Measurements from ENCODE around the gene TGM1. TPM values are rescaled to one million over a fixed set of nuclear protein-coding genes. Genes with fewer than 3 reads are reported as not detected.

Gene TGM1
- total and polyA plus RNA-seq, 5 donors from 2014 or later: 4.0 TPM; not detected in 4

- H3K36me3 Mint-ChIP-seq: peaks cover 42% of the 10 kb centered on the region
- no peak overlapping the region for H3K4me3 Mint-ChIP-seq
- peaks cover 0 to 12% (median 3%) of the 10 kb centered on the region in 4 donors for H3K4me1 Mint-ChIP-seq
- no peaks in the 10 kb centered on the region for H3K9me3 ChIP-seq (ENCODE audit: control insufficient read depth in 2 of 2, low read length in 2 of 2)
- H3K36me3 ChIP-seq (ENCODE audit: control insufficient read depth, insufficient read depth, low read length): peaks cover 30% of the 10 kb centered on the region
- peaks cover 7% of the 10 kb centered on the region for H3K4me1 ChIP-seq (ENCODE audit: control insufficient read depth, insufficient read depth, low read length, poor library complexity, severe bottlenecking)
- H3K27ac ChIP-seq (ENCODE audit: insufficient read depth, low read length, poor library complexity, severe bottlenecking): no peak overlapping the region
- DNase-seq: peak in 1 of 3 donors; percentile 53
- H3K27ac Mint-ChIP-seq: no peak overlapping the region
- no peaks in the 10 kb centered on the region for H3K27me3 ChIP-seq (ENCODE audit: control insufficient read depth, insufficient read depth, low read length)
- H3K9me3 Mint-ChIP-seq: no peaks in the 10 kb centered on the region
- H3K4me3 ChIP-seq (ENCODE audit: low read depth, low read length): no peak overlapping the region
- peak; percentile 67 to 78 for ATAC-seq (ENCODE audit: low read depth in 2 of 2)
- no peaks in the 10 kb centered on the region for H3K27me3 Mint-ChIP-seq
These were observed 26.8 kb upstream of the TGM1 start for GRCh38 chr14:24289649-24290280.

DNA sequence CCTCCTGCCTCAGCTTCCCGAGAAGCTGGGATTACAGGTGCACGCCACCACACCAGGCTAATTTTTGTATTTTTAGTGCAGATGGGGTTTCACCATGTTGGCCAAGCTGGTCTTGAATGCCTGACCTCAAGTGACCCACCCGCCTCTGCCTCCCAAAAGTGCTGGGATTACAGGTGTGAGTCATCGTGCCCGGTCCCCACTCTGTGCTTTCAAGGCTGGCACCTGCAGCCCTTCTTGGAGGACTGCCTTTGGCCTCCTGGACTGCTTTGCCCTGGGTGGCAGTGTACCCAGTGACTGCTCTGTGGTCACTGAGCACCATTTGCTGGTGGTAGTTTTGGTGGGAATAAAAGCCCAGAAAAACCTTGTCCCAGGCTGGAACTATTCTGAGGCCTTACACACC lies 24.0 kb upstream of the TGM1 start:
- Mint-ChIP-seq H3K9me3 (no peaks in the 10 kb centered on the region), H3K27me3 (no peaks in the 10 kb centered on the region), H3K4me3 (no peak overlapping the region), H3K27ac (no peak overlapping the region), H3K36me3 (peaks cover 24% of the 10 kb centered on the region), H3K4me1 (peaks cover 0 to 12% (median 3%) of the 10 kb centered on the region in 4 donors)
- no peak overlapping the region for H3K27ac ChIP-seq (ENCODE audit: insufficient read depth, low read length, poor library complexity, severe bottlenecking)
- ATAC-seq (ENCODE audit: low read depth in 2 of 2) (no peak), DNase-seq (no peak)
- no peaks in the 10 kb centered on the region for H3K9me3 ChIP-seq (ENCODE audit: control insufficient read depth in 2 of 2, low read length in 2 of 2)
- H3K27me3 ChIP-seq (ENCODE audit: control insufficient read depth, insufficient read depth, low read length): no peaks in the 10 kb centered on the region
- H3K4me3 ChIP-seq (ENCODE audit: low read depth, low read length): no peak overlapping the region
- H3K36me3 ChIP-seq (ENCODE audit: control insufficient read depth, insufficient read depth, low read length): peaks cover 20% of the 10 kb centered on the region
- H3K4me1 ChIP-seq (ENCODE audit: control insufficient read depth, insufficient read depth, low read length, poor library complexity, severe bottlenecking): peaks cover 7% of the 10 kb centered on the region

DNA sequence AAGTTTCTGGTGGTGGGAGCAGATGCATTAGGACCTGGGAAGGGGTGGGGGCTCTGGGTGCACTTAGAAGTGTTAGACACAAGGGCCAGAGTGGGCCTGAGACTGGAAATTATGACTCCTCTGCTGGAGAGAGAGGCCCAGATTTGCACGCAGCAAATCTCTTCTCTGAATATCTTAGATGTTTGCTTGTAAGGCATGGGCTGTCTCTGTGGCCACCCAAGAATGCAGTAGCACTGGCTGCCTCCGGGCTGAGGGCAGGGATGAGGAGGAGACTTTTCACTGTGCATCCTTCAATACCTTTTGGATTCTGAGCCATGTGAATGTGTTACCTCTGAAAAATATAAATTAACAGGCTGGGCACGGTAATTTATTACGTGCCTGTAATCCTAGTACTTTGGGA lies 22.4 kb upstream of the TGM1 start:
- H3K27ac Mint-ChIP-seq: no peak overlapping the region

DNA sequence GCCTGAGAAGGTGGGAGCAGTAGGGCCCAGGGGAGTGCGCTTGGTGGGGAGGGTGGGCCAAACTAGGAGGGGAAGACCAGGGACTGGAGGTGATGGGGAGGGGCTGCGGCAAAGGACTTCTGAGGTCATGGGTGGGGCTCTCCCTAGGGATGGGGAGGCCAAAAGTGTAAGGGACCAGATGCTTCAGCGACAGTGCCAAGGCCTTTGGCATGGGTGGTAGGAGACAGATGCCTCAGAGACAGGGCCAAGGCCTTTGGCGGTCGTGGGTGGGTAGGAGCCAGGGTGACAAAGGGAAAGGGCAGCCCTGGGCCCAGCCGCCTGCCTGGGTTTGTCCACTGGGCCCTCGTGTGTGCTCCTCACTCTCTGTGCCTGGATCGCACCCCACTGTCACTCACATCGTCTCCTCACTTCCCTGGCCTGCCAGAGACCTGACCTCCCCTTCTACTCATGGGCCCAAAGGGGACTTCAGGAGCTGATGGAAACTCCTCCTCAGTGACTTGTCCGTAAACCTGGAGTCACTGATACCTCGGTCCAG lies 21.6 kb upstream of the TGM1 start:
- Mint-ChIP-seq H3K27ac (no peak overlapping the region), H3K4me1 (peaks cover 0 to 13% (median 5%) of the 10 kb centered on the region in 4 donors), H3K9me3 (no peaks in the 10 kb centered on the region), H3K27me3 (no peaks in the 10 kb centered on the region), H3K36me3 (peaks cover 6% of the 10 kb centered on the region), H3K4me3 (no peak overlapping the region)
- H3K4me3 ChIP-seq (ENCODE audit: low read depth, low read length): no peak overlapping the region
- no peak overlapping the region for H3K27ac ChIP-seq (ENCODE audit: insufficient read depth, low read length, poor library complexity, severe bottlenecking)
- peaks cover 2% of the 10 kb centered on the region for H3K36me3 ChIP-seq (ENCODE audit: control insufficient read depth, insufficient read depth, low read length)
- H3K27me3 ChIP-seq (ENCODE audit: control insufficient read depth, insufficient read depth, low read length): no peaks in the 10 kb centered on the region
- no peaks in the 10 kb centered on the region for H3K9me3 ChIP-seq (ENCODE audit: control insufficient read depth in 2 of 2, low read length in 2 of 2)
- no peak for DNase-seq
- ATAC-seq (ENCODE audit: low read depth in 2 of 2): no peak
- H3K4me1 ChIP-seq (ENCODE audit: control insufficient read depth, insufficient read depth, low read length, poor library complexity, severe bottlenecking): peaks cover 6% of the 10 kb centered on the region

More for the DNA sequence above, 22.4 kb upstream of the TGM1 start:
- Histone ChIP-seq H3K4me1 (ENCODE audit: control insufficient read depth, insufficient read depth, low read length, poor library complexity, severe bottlenecking) (peaks cover 7% of the 10 kb centered on the region), H3K9me3 (ENCODE audit: control insufficient read depth in 2 of 2, low read length in 2 of 2) (no peaks in the 10 kb centered on the region), H3K27me3 (ENCODE audit: control insufficient read depth, insufficient read depth, low read length) (no peaks in the 10 kb centered on the region), H3K27ac (ENCODE audit: insufficient read depth, low read length, poor library complexity, severe bottlenecking) (no peak overlapping the region), H3K36me3 (ENCODE audit: control insufficient read depth, insufficient read depth, low read length) (peaks cover 8% of the 10 kb centered on the region), H3K4me3 (ENCODE audit: low read depth, low read length) (no peak overlapping the region)
- Mint-ChIP-seq H3K4me3 (no peak overlapping the region), H3K4me1 (peaks cover 0 to 10% (median 5%) of the 10 kb centered on the region in 4 donors), H3K36me3 (peaks cover 13% of the 10 kb centered on the region), H3K9me3 (no peaks in the 10 kb centered on the region), H3K27me3 (no peaks in the 10 kb centered on the region)
- DNase-seq: no peak
- no peak for ATAC-seq (ENCODE audit: low read depth in 2 of 2)

- H3K4me3 Mint-ChIP-seq: peak overlapping the region in 1 of 4 donors; percentile 58
- no peaks in the 10 kb centered on the region for H3K27me3 ChIP-seq (ENCODE audit: control insufficient read depth, insufficient read depth, low read length)
- H3K27ac Mint-ChIP-seq: no peak overlapping the region
- H3K9me3 Mint-ChIP-seq: no peaks in the 10 kb centered on the region
- H3K27me3 Mint-ChIP-seq: no peaks in the 10 kb centered on the region
- ATAC-seq (ENCODE audit: low read depth in 2 of 2) (no peak), DNase-seq (no peak)
- H3K9me3 ChIP-seq (ENCODE audit: control insufficient read depth in 2 of 2, low read length in 2 of 2): no peaks in the 10 kb centered on the region
- H3K36me3 ChIP-seq (ENCODE audit: control insufficient read depth, insufficient read depth, low read length): no peaks in the 10 kb centered on the region
- H3K4me1 Mint-ChIP-seq: peaks cover 0 to 17% (median 9%) of the 10 kb centered on the region in 4 donors
- no peak overlapping the region for H3K4me3 ChIP-seq (ENCODE audit: low read depth, low read length)
- peaks cover 6% of the 10 kb centered on the region for H3K36me3 Mint-ChIP-seq
- no peak overlapping the region for H3K27ac ChIP-seq (ENCODE audit: insufficient read depth, low read length, poor library complexity, severe bottlenecking)
- peaks cover 11% of the 10 kb centered on the region for H3K4me1 ChIP-seq (ENCODE audit: control insufficient read depth, insufficient read depth, low read length, poor library complexity, severe bottlenecking)
These were observed 21.0 kb upstream of the TGM1 start for GRCh38 chr14:24283796-24284460.

DNA sequence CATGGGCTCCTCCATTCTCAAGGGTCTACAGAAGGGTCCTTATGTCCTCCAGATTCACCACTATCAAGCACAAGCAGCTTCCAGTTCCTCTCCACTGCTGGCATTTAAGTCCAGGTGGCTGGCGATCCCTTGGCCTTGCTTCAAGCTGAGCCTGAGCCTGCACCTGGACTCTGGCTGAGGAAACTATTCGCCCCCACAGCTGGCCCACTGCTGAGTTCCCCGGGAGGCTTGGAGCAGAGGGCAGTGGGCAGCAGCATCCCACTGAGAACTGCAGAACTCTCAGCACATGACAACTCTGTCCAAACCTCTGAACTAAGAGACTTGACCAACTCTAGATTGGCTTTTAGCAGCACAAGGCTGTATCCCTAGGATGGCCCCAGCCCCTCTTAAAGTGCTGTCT lies 19.8 kb upstream of the TGM1 start:
- DNase-seq (no peak), ATAC-seq (ENCODE audit: low read depth in 2 of 2) (no peak)
- H3K27ac Mint-ChIP-seq: peak overlapping the region in 1 of 3 donors; percentile 59
- Histone ChIP-seq H3K27me3 (ENCODE audit: control insufficient read depth, insufficient read depth, low read length) (no peaks in the 10 kb centered on the region), H3K4me3 (ENCODE audit: low read depth, low read length) (no peak overlapping the region), H3K36me3 (ENCODE audit: control insufficient read depth, insufficient read depth, low read length) (no peaks in the 10 kb centered on the region), H3K9me3 (ENCODE audit: control insufficient read depth in 2 of 2, low read length in 2 of 2) (no peaks in the 10 kb centered on the region), H3K27ac (ENCODE audit: insufficient read depth, low read length, poor library complexity, severe bottlenecking) (no peak overlapping the region), H3K4me1 (ENCODE audit: control insufficient read depth, insufficient read depth, low read length, poor library complexity, severe bottlenecking) (peaks cover 13% of the 10 kb centered on the region)
- no peaks in the 10 kb centered on the region for H3K27me3 Mint-ChIP-seq
- no peak overlapping the region for H3K4me3 Mint-ChIP-seq
- H3K9me3 Mint-ChIP-seq: no peaks in the 10 kb centered on the region
- peaks cover 8 to 27% (median 14%) of the 10 kb centered on the region in 4 donors for H3K4me1 Mint-ChIP-seq
- peaks cover 2% of the 10 kb centered on the region for H3K36me3 Mint-ChIP-seq

DNA sequence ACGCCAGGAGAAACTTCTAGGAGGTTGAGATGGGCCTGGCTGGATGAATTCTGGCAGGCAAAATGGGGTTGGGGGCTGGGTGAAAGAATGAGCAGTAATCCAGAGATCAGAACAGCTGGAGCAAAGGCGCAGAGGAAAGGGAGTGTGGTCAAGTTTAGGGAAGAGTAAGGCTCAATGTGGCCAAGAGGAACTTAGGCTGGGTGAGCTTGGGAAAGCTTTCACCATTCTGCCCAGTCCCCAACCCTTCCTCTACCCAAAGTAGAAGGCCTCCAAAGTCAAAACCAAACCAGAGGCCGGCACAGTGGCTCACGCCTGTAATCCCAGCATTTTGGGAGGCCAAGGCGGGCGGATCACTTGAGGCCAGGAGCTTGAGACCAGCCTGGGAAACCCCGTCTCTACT lies 18.7 kb upstream of the TGM1 start:
- H3K9me3 Mint-ChIP-seq: no peaks in the 10 kb centered on the region
- H3K9me3 ChIP-seq (ENCODE audit: control insufficient read depth in 2 of 2, low read length in 2 of 2): no peaks in the 10 kb centered on the region
- peak overlapping the region; percentile 21 to 55 (median 22) for H3K27ac Mint-ChIP-seq
- no peak overlapping the region for H3K4me3 Mint-ChIP-seq
- H3K27me3 Mint-ChIP-seq: no peaks in the 10 kb centered on the region
- H3K36me3 Mint-ChIP-seq: no peaks in the 10 kb centered on the region
- no peaks in the 10 kb centered on the region for H3K36me3 ChIP-seq (ENCODE audit: control insufficient read depth, insufficient read depth, low read length)
- no peak for DNase-seq
- H3K4me1 Mint-ChIP-seq: peaks cover 8 to 31% (median 16%) of the 10 kb centered on the region in 4 donors
- H3K27me3 ChIP-seq (ENCODE audit: control insufficient read depth, insufficient read depth, low read length): no peaks in the 10 kb centered on the region
- H3K4me3 ChIP-seq (ENCODE audit: low read depth, low read length): no peak overlapping the region
- peaks cover 13% of the 10 kb centered on the region for H3K4me1 ChIP-seq (ENCODE audit: control insufficient read depth, insufficient read depth, low read length, poor library complexity, severe bottlenecking)
- H3K27ac ChIP-seq (ENCODE audit: insufficient read depth, low read length, poor library complexity, severe bottlenecking): no peak overlapping the region
- ATAC-seq (ENCODE audit: low read depth in 2 of 2): no peak

All from CD4-positive, CD25-positive, alpha-beta regulatory T cell (primary cell).